GM21717 (cell line): ENCODE measurements around the gene CPED1.

Source experiments
- ATAC-seq: cut with Tn5 transposase; IDR thresholded peaks from one replicate; pipeline ENCODE4 v1.9.1; 2021; ENCODE audit warnings: mild to moderate bottlenecking, moderate library complexity; ENCODE audit not compliant: unreplicated experiment

Gene CPED1

DNA sequence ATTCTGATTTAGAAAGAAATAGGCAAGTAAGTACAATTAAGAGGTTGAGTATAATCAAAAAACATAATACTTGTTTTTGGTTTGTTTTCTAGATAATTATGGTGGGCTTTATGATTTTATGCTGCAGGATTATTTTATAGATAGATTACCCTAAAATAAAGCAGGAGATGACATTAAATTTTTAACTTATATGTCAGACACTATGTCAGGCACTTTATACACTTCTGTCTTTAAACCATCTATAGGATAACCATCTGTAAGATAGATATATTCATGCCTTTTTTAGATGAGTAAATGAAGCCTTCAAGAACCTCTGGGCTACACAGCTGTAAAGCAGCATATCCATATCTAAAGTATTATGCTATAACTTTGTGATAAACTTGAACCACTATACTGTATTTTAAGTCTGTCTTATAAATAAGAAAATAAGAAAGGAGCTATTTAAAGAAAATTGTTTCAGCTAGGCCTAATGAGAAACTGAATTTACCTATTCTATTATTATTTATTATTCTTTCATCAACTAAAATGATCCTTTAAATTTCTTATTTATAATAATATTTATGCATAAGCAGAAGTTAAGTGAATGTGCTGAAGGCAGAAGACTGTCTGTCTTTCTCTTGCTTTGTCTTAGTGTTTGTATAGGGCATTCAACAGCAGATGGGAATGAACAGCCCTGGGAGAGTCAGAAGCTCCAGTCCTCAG, 94.0 kb downstream of the CPED1 start:
- ATAC-seq = no peak

DNA sequence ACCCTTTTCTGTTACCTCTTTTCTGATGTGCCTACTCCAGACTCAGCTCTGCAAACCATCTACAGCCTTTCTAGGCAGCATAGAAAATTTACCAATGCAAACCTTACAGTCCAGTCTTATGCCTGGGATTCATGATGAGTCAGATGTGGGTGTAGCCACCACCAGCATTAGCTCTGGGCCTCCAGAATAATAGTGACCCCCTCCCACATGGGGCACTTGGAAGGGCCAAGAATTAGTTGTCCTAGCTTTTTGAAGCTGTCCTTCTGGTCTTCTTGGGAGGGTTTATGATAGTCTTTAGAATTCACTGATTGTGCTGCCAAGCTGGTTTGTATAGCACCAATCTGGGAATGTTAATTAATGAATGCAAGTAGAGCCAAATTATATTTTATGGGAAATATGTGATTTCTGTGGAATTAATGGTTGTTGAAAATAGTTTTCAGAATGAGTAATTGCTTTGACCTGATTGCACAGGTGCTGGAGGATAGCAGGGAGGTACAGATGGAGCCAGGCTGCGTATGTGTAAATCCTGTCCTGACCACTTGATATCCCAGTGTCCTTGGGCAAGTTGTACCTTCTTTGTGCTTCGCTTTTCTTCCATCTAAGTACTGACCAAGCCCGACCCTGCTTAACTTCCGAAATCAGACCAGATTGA, 94.8 kb downstream of the CPED1 start:
- ATAC-seq = no peak

DNA sequence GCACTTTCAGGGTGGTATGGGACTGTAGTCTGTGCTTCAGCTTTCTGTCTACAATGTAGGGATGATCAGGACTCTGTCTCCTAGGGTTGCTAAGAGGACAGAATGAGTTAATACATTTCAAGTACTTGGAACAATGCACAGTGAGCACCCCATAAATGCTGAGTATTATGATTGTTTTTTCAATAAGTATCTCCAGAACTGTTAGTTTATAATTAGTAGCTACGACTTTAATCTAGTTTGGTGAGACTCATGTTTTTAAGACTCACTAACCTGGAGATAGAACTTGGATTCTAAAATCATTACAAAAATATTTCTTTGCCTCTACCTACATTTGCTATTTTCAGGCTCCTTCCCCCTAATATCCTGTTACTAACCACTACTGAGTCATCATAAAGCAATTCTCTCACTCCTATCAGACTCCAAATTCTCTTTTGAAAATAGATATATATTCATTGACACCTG, 95.3 kb downstream of the CPED1 start:
- no peak for ATAC-seq

DNA sequence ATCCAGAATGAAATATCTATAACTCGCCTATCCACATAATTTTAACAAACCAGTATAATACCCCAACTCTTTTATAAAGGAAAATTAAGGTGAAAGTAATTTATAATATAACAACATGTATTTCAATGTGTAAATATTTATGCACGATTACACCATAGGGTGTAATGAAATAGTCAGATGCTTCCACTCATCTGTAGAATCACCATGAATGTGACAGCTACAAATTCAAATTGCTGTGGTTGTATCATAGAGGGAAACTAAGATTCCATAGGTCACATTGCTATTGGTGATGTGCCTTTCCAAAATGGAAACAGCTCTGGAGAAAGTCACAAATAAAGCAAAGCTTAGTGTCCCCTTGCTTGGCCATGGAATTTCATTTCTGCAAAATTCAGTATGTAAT, 95.7 kb downstream of the CPED1 start:
- no peak for ATAC-seq

DNA sequence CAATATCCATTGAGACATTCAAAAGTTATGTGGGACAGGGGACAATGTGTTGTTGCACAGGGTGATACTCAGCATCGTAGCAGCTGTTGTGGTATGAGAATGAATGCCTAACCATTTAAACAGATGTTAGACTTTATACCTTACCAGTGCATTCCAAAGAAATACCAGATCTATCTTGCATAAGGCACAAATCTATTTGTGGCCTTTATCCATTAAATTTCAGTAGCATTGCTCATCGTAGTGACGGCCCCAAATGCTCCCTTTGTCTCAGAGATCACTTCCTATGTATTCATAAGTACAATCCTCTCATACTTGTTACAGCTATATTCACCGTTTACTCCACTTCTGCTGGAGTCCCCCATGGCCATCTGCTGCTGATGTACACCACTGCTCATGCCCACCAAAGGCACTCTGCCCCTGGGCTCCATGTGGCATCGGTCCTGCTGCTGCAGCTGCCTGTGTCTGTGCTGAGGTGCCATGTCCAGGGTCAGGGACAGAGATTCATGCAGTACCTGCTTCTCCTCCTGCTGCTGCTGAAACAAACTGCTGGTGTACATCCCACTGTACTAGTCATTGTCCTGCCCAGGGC, 96.3 kb downstream of the CPED1 start:
- ATAC-seq = no peak

DNA sequence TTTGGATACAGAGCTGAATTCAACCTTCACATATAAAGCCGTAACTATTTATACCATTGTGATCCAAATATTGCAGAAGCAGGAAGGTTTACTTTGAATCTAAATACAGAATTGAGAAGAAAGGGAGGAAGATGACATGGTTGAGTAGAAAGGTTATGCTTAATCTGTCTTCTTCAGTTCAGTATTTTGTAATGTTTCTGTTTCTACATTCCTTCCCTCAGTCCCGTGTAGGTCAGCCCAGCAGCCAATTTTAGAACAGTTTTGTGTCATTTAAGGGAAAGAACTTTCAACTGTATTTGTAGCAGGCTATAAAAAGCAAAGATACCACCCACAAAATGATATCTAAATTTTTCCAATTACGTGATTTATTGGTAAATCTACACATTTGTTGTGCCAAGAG, 97.4 kb downstream of the CPED1 start:
- ATAC-seq = no peak

DNA sequence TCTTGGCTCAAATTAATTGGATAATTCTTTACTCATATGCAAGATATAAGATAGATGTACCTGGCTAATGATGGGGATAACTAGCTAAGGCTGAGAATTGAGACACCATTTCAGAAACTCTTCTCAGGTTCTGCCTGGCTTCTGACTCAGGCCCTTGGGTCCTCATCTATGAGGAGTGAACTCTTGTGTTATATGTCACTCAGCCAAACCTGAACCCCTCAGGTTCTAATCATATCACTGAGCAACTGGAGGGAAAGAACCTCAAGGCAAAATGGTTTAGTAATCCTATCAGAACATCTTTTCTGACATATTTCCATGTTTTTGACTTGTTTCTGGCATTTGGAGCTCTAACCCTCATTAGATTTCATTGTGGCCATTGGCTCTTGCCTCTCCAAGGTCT, 100.4 kb downstream of the CPED1 start:
- ATAC-seq = no peak

DNA sequence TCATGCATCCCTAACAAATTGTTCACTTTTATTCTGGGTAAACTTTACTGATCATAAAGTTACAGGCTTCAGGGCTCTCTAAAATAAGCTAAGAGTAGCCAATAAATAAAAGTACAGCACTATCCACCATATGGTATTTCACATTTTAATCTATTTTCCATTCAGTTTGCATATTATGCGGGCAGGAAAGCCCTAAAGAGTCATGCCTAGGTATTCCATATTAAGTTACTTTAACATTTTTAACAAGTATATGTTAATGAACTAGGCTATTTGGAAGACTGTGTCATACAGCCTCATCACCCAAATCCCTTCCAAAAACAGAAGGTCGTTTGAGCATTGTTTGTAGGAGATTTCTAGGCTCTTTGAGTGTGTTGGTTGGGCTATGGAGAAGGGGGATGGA, 106.3 kb downstream of the CPED1 start:
- ATAC-seq = no peak

DNA sequence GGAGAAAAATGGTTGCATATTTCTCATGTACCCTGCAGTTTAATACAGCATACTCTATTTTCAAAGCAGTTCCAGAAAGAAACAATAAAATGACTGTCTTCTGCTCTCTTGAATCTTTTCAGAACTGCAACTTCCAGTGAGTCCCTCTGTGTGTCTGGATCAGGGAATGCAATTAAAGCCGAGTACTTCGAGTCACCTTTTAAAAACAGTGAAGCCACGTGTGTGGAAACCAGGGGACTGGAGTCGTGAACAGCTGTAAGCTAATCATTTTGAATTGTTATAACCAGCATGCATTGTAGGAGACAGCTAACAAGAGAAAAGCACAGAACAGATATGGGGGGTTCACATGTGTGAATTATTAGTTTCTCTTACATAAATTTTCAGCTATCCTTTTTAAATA, 109.1 kb downstream of the CPED1 start:
- no peak for ATAC-seq

DNA sequence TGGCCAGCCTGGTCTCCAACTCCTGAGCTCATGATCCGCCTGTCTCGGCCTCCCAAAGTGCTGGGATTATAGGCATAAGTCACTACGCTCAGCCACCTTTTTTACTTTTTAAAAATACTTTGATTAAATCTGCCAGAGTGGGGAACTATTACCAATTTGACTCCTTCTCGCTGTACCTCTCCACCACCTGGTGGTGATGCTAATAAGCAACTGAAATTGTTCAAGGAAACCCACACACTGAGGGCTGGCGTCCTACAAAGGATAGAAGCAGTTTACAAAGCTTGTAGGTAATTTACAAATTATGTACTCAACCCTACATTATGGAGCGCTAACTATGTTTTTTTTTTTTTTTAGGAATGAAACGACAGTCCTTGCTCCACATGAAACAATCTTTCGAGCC, 111.1 kb downstream of the CPED1 start:
- ATAC-seq = no peak

DNA sequence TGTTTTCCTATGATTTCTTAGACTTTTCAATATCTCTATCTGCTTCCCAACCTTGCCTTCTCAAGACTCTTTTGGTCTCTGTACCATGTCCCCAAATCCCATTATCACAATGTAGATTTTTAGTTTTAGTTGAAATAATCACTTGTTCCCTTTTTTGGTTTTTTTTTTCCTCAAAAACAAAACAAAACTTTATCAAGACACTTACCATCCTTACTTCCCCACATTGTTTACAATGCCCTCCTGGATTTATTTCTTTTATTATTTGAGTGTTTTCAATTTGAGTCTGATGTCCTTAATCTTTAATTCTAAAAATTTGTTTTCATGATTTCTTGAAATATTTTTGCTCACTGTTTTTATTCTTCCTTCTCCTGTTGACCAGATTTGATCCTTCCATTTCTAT, 112.6 kb downstream of the CPED1 start:
- ATAC-seq = no peak

DNA sequence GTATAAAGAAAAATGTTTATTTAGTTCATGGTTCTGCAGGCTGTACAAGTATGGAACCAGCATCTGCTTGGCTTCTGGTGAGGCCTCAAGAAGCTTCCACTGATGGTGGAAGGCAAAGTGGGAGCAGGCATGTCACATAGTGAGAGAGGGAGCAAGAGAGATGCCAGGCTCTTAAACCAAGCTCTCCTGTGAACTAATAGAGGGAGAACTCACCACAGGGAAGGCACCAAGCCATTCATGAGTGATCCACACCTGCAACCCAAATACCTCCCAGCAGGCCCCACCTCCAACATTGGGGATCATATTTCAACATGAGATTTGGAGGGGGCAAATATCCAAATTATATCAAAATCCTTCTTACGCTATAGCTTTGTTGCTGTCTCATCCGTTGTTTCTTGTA, 113.1 kb downstream of the CPED1 start:
- no peak for ATAC-seq

DNA sequence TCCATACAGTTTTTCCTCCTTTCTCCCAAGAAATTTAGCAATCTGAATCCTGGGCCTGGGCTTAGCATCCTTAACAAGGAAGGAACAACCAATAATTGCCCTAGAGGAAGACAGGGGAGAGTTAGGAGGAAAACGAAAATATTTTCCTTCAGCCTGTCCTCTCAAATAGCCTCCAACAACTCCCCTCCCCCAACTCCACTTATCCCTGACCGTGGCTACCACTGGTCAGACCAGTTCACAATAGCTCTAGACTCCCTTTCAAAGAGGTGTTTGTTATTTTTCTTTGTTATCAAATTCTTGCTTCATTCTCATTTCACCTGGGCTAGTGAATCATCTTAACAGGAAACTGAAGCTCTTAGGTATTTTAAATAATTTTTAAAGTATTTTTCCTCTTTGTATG, 114.1 kb downstream of the CPED1 start:
- ATAC-seq = no peak

DNA sequence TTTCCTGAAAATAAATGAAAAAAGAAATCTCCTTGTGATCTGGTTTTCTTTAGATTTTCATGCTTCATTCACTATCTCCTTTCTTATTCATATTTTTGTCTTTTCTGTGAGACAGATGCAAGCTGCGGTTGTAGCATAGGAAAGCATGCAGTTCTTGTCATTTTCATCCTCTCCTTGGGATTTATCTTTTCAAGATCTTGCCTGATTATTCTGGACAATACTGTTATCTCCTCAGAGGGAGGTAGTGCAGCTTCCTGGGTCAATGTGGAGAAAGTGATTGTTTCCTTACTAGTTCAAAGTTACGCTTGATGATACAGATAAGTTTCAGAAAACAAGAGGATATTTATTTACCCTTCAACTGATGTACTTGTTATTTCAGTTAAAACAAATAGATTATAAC, 114.6 kb downstream of the CPED1 start:
- ATAC-seq = no peak

DNA sequence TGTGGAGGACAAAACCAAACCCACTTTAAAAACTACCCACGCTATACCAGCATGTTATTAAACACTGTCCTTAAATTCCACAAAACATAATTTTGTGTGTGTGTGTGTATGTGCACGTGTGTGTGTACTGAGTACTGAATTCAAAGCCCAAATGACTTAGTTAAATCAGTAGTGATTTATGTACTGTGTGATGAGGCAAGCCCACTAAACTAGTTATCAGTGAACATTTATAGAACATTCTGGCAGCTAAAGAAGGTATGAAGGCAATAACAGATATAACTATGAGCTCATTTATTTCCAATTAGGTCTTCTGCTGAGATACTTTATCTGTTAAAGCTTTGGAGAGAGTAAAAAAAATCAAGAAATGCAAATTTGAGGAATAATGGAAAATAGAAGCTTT, 115.1 kb downstream of the CPED1 start:
- no peak for ATAC-seq

DNA sequence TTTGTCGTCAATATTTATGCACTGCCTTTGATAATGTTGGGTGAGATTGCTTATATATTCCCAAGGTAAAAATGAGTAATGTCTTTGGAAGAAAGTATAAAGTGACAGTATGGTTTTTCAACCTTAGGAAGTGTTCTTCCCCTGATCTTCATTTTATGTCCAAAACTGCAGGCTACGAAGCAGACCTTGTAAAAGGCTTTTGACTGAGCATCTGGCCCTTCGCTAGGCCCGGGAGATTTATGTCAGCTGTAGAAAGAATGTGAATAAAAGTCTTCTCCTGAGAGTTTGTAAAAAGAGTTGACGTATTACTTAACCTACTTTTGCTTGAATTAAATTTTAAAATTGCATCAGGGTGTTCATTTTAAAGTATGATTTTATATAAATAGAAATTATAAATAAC, 116.8 kb downstream of the CPED1 start:
- ATAC-seq = no peak

DNA sequence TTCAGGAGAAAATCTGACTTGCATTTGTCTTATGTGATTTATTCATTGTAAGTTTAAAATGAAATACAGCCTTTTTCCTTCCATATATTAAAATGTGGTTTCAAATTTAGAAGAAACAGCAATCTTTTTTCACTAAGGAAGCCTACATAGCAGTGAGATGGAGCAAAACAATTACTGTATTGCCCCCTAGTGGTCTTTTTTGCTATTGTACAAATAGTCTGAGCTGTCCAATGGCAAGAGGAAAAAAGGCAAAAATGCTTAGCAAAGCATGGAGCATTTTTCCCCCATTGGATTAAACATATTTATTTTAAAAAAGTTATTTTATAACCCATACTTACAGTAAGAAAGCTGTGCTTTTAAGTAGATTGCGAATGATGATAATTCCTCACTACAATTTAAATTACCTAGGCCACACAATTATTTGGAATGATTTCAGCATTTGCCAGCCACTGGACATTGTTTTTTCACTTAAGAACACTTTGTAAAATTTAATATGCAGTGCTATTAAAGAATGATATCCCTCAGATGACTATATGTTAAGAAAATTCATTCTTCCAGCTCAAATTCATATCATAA, 119.5 kb downstream of the CPED1 start:
- peak; percentile 93 for ATAC-seq

DNA sequence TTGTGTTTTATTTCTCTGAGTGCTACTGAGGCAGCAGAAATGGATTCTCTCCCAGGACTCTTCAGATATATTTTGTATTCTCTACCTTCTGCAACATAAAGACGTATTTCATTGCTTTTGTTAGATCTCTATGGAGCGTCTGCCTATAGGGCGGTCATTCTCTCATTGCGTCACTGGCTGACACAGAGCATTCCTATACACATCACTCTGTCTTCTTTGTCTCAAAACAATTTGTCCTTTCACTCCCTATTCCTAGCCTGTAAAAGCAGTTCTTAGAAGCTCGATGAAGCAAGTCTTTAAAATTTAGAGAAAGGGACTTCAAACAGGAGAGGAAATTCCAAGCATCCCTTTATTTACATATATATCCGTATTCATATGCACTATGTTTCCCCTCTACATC, 120.6 kb downstream of the CPED1 start:
- ATAC-seq = no peak

DNA sequence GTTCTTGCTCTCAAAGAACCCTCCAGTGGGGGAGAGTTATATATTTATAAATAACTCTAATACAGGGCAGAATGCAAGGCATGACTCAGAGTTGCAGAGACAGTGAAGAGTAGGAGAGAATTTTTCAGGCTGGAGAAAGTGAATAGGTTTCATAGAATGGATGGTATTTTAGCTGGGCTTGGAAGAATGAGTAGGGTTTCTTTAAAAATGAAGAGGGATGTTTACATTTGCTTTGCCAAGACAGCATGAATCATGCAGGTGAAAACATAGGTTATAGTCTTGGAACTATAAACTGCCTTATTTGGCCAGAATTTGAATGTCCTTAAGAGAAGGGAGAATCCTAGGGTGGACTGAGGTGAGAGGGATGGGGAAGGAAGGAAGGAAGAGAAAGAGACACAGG, 124.8 kb downstream of the CPED1 start:
- ATAC-seq = no peak

DNA sequence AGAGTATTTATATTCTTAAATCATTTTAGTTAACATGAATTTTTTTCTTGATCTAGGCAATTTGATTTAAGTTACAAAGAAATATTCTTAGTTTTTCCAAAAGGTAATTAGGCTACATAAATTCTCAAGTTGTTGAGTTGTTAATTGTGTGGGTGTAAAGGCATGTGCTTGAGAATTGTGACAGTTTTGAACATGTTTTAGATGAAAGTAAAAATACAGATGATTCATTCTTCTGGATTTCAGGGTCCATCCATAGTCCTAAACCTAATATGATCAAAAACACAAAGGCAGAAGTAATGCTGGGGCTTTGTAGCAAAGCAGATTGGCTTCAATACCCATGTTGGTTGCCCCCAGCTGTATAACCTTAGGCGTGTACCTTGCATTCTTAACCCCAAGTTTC, 127.9 kb downstream of the CPED1 start:
- no peak for ATAC-seq

DNA sequence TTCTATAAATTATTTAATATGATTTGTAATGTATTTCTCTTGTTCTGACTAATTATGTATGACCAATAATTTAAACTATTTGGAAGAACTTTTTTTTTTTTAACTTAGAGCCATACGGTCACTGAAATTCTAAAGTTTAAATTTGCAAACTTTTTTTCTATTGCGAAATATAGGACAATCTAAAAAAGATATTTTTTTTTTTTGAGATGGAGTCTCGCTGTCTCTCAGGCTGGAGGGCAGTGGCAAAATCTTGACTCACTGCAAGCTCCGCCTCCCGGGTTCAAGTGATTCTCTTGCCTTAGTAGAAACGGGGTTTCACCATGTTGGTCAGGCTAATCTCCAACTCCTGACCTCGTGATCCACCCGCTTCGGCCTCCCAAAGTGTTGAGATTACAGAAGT, 130.5 kb downstream of the CPED1 start:
- no peak for ATAC-seq

DNA sequence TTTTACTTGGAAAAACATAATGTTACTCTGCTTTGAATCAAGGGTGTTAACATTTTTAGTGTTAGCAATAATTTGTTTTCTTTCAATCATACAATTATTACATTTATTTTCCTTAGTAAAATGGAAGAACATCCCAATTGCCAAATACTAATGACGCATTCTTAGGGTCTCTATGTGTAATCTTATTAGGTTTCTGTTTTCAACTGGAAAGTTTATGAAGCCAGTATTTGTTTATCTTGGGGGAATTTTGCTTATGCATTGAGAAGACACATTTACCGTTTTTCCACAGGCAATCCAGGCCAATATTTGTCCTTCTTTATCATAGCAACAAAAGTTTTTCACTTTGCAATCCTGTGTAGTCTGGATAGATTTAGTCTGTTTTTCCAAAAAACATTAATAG, 134.5 kb downstream of the CPED1 start:
- no peak for ATAC-seq
